ENCODE results near the gene TNFRSF18.
A peak's percentile ranks its signal among the peaks of the same experiment; 100 is the strongest.
"Not testable (repeated sequence)": the region's sequence is repeated elsewhere in the genome, so short reads cannot be mapped to it uniquely, and the experiment has no call there.

TNFRSF18 gene

DNA sequence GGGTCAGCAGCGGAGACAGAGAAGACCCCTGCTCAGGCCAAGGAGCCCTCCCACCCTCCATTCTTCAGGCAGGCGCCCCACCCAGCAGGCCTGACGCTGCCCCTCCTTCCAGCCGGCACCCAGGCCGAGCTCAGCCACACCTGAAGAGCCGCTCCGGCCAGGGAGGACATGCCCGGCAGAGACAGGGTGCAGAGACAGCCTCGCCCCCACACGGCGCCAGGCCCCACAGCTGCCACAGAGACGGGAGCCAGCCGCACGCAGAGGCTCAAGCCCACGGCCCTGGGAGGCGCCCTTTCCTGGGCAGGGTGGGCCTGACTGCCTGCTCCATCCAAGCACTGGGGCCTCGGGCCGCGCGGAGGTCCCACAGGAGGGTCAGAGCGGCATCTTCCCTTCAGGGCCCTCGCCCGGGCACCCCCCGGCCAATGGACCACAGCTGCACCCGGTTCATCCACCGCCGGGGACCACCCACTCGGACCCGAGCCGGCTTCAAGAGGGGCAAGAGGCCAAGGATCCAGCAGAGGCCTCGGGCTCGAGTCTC is 27.5 kb downstream of the TNFRSF18 start:
- Histone ChIP-seq H3K4me3 (ENCODE audit: low read depth, low read length) (no peak overlapping the region), H3K4me1 (no peaks in the 10 kb centered on the region), H3K27me3 (peaks cover 23% of the 10 kb centered on the region), H3K9me3 (no peaks in the 10 kb centered on the region), H3K36me3 (no peaks in the 10 kb centered on the region)
- no peak for TF ChIP-seq CTCF (IDR thresholded peaks at IDR 0.05; ENCODE audit: low read depth, low read length)
- DNase-seq = peak; percentile 7

GRCh38 chr1:1177452-1178206 is 28.8 kb downstream of the TNFRSF18 start:
- no peak overlapping the region for H3K4me3 ChIP-seq (ENCODE audit: low read depth, low read length)
- H3K27me3 ChIP-seq = peaks cover 33% of the 10 kb centered on the region
- no peak for TF ChIP-seq CTCF (IDR thresholded peaks at IDR 0.05; ENCODE audit: low read depth, low read length)
- no peaks in the 10 kb centered on the region for H3K9me3 ChIP-seq
- no peaks in the 10 kb centered on the region for H3K4me1 ChIP-seq
- peak; percentile 4 for DNase-seq
- no peaks in the 10 kb centered on the region for H3K36me3 ChIP-seq

DNA sequence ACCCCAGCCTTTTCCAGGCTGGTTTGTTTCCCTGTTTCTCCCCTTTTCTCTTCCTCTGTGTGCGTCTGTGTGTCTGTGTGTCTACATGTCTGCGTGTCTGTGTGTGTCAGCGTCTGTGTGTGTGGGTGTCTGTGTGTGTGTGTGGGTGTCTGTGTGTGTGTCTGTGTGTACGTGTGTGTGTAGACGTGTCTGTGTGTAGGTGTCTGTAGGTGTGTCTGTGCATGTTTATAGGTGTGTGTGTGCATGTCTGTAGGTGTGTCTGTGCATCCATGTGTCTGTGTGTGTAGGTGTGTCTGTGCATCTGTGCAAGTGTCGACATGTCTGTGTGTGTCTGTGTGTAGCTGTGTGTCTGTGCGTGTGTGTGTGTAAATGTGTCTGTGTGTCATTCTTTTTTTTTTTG is 29.5 kb downstream of the TNFRSF18 start:
- Histone ChIP-seq H3K4me3 (ENCODE audit: low read depth, low read length) (no peak overlapping the region), H3K27me3 (peaks cover 36% of the 10 kb centered on the region), H3K4me1 (no peaks in the 10 kb centered on the region), H3K9me3 (no peaks in the 10 kb centered on the region), H3K36me3 (no peaks in the 10 kb centered on the region)
- no peak for DNase-seq
- TF ChIP-seq CTCF (IDR thresholded peaks at IDR 0.05; ENCODE audit: low read depth, low read length) = no peak

GRCh38 chr1:1176063-1176761 is 30.2 kb downstream of the TNFRSF18 start:
- peak; percentile 8 for DNase-seq
- H3K27me3 ChIP-seq = peaks cover 38% of the 10 kb centered on the region
- H3K9me3 ChIP-seq; H3K4me1 ChIP-seq; H3K36me3 ChIP-seq; H3K4me3 ChIP-seq (ENCODE audit: low read depth, low read length): not testable (repeated sequence)

- Histone ChIP-seq H3K9me3 (no peaks in the 10 kb centered on the region), H3K27me3 (peaks cover 43% of the 10 kb centered on the region), H3K4me3 (ENCODE audit: low read depth, low read length) (no peak overlapping the region), H3K4me1 (no peaks in the 10 kb centered on the region), H3K36me3 (no peaks in the 10 kb centered on the region)
- TF ChIP-seq CTCF (IDR thresholded peaks at IDR 0.05; ENCODE audit: low read depth, low read length) = no peak
- DNase-seq = peak; percentile 3
These were observed 30.9 kb downstream of the TNFRSF18 start for GRCh38 chr1:1175221-1176062.

- H3K4me3 ChIP-seq (ENCODE audit: low read depth, low read length) = no peak within 1 kb of the TSS
- H3K4me1 ChIP-seq = no peaks in the 10 kb centered on the region
- no peaks in the 10 kb centered on the region for H3K9me3 ChIP-seq
- no peaks in the 10 kb centered on the region for H3K36me3 ChIP-seq
- peak; percentile 36 for DNase-seq
- TF ChIP-seq CTCF (IDR thresholded peaks at IDR 0.05; ENCODE audit: low read depth, low read length) = no peak
- peaks cover 52% of the 10 kb centered on the region for H3K27me3 ChIP-seq
These were observed 32.5 kb downstream of the TNFRSF18 start, which contains the start of gene TTLL10 for GRCh38 chr1:1173793-1174415. TTLL10 (plus strand) TSS chr1:1173880; CDS start chr1:1179216, 5,336 bp downstream.
